IPS-11a (cell line): Measurements from ENCODE around the gene FOLR1.

ENCODE experiments used
- H3K4me3 ChIP-seq: one replicate; pipeline ENCODE4 v1.5.1; 2013; ENCODE audit warnings: low read depth, low read length, control low read depth

FOLR1 gene

DNA sequence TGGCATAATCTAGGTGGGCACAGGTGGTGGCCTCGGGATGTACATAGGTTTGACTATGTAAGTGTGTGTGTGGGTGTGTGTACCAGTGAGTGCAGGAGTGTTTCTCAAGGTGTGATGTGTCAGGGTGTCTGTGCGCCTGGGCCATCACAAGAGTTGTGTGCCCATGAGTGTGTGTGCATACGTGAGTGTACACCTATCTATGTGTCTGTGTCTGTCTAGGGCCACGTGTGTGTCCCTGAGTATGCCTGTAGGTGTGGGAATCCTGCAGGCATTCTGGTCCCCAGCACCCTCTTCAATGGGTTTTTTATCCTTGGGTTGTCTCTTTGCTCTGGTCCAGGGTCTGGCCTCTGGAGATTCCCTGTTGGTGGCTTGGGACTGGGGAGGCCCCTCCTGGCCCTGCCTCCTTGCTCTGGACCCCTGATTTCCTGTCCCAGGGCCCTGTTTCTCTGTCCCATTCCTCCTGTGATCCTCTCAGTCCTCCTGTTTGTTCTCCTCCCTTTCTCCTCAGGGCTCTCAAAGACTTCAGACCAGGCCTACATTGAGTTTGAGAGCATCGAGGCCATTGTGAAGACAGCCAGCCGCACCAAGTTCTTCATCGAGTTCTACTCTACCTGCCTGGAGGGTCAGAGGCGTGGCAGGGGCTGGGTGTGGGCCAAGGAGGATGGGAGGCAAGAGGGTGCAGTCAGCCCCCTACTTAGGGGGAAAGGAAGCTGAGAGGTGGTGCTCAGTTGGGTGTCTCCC lies 42.0 kb downstream of the FOLR1 start:
- no peak overlapping the region for H3K4me3 ChIP-seq

- H3K4me3 ChIP-seq, result no peak overlapping the region
Measured at GRCh38 chr11:72234514-72234830, 42.5 kb downstream of the FOLR1 start.

DNA sequence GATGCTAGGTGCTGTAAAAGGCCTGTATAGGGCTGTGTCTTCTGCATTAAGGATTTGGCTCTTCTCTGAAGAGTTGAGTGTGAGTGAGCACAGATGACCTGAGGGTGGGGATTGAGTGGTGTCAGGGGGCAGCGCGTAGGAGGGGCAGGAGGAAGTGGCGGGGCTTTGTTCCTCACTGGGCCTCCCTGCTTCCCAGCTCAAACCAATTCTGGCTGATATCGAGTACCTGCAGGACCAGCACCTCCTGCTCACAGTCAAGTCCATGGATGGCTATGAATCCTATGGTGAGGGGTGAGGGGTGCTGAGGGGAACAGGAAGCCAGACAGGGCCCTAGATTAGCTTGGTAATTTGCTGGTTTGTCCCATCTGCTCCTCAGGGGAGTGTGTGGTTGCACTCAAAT lies 43.0 kb downstream of the FOLR1 start:
- no peak overlapping the region for H3K4me3 ChIP-seq

DNA sequence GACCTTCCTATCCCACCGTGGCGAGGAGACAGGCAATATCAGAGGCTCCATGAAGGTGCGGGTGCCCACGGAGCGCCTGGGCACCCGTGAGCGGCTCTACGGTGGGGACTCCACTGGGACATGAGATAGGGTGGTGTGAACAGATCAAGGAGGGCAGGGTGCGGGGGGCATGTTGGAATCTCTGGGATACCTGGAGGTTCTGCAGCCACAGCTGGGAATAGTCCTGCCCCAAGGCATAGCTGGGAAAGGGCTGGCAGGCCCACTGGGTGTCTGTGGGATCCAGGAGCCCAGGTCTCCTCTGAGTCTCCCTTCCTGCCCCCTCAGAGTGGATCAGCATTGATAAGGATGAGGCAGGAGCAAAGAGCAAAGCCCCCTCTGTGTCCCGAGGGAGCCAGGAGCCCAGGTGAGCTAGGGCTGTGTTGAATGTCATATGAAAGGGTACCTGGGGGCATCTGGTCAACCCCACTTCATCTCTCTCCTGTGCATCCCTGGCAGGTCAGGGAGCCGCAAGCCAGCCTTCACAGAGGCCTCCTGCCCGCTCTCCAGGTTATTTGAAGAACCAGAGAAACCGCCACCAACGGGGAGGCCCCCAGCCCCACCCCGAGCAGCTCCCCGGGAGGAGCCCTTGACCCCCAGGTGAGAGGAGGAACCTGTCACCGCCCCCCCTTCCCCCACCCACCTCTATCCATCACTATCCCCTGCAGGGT lies 43.6 kb downstream of the FOLR1 start:
- no peak overlapping the region for H3K4me3 ChIP-seq

DNA sequence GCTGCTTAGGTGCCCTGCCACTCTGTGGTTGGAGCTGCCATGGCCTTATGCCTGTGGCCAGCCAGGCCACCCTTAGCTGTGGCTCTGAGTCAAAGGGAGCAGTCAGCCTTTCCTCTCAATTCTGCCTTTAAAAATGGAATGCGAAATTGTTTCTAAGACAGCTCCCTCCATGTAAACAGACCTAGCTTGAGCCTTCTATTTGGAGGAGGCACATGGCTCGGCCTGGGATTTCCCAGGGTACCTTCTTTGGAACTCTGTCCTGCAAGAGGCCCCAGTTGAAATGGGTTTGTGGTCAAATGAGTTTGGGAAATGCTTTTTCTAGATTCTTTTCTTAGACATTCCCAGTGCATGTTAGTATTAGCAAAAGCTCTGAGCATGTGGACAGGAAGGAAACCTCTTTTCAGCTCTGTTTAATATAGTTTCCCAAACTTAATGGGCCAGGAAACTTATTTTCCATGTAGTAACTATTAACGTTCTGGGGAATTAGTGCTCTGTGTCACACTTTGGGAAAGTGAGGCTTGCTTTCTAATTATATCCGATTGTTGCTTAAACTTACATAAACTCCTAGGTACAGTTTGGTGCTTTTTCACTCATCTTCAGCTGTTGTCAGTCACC lies 44.2 kb downstream of the FOLR1 start:
- H3K4me3 ChIP-seq, result no peak overlapping the region

- H3K4me3 ChIP-seq, result no peak overlapping the region
Measured at GRCh38 chr11:72236774-72237111, 44.8 kb downstream of the FOLR1 start.

DNA sequence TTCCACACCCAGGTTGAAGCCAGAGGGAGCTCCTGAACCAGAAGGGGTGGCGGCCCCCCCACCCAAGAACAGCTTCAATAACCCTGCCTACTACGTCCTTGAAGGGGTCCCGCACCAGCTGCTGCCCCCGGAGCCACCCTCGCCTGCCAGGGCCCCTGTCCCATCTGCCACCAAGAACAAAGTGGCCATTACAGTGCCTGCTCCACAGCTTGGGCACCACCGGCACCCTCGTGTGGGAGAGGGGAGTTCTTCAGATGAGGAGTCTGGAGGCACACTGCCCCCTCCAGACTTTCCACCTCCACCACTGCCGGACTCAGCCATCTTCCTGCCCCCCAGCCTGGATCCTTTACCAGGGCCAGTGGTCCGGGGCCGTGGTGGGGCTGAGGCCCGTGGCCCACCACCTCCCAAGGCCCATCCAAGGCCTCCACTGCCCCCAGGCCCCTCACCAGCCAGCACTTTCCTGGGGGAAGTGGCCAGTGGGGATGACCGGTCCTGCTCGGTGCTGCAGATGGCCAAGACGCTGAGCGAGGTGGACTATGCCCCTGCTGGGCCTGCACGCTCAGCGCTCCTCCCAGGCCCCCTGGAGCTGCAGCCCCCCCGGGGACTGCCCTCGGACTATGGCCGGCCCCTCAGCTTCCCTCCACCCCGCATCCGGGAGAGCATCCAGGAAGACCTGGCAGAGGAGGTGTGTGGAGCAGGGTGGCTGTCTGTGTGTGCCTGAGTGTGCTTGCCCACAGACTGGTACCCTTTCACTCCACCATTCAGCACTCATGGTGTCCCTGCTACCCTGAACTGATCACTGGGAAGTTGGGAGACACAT lies 45.4 kb downstream of the FOLR1 start:
- H3K4me3 ChIP-seq, result no peak overlapping the region

DNA sequence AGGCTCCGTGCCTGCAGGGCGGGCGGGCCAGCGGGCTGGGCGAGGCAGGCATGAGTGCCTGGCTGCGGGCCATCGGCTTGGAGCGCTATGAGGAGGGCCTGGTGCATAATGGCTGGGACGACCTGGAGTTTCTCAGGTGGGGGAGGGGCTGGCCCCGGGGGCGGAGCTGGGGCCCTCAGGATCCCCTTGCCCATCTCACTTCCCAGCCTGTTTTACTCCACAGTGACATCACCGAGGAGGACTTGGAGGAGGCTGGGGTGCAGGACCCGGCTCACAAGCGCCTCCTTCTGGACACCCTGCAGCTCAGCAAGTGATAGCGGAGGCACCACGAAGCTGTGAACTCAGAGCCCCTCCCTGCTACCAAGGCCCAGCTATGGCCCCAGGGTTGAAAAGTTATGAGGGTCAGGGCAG lies 46.1 kb downstream of the FOLR1 start:
- no peak overlapping the region for H3K4me3 ChIP-seq

GRCh38 chr11:72238492-72239312 lies 46.8 kb downstream of the FOLR1 start:
- no peak overlapping the region for H3K4me3 ChIP-seq

DNA sequence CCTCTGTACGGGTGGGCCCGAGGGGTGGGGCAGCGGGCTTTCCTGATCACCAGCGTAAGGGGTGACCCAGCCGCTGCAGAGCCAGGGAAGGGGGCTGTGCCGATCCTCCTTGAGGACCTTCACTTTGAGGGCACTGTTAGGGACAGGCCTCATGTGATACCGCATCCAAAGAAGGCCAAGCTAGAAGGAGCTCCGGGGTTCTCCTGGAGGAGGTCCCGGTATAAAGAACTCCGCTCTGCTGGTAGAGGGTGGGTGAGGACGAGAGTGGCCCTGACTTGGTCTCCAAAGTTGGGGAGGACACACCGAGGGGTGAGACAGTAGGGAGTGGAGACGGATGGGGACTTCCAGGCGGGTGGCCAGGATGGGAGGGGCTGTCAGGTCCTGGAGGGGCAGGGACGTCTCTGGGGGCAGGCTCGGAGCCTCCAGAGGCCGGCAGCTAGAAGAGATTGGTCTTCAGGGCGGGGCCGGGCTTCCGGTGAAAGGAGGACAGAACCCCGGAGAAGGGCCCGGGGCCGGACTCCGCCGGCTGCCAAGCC lies 47.4 kb downstream of the FOLR1 start:
- H3K4me3 ChIP-seq, result no peak overlapping the region

DNA sequence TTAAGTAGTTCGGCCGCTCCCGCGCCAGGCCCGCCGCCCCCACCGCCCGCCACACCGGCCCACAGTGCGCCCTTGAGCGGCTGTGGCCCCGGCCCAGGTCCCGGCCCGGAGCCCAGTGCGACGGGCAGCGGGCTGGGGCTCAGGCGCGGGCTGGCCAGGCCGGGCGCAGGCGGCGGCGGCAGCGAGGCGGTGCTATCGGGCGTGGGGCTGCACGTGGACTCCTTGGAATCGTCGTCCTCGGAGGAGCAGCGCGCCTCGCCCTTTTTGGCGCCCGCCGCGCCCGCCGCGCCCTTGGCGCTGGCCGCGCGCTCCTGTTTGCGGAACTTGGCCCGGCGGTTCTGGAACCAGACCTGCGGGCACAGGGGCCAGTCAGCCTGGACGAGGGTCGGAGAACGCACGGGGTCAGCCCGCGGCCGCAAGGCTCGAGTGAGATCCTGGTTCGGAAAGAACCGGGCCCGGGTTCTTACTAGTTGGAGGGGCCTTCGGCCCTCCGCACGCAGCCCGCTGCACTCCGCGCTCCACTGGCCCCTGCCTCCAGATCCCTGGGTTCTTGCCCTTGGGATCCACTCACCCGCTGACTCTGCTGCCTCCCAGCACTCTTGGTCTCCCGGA lies 48.0 kb downstream of the FOLR1 start:
- H3K4me3 ChIP-seq, result no peak overlapping the region

GRCh38 chr11:72240461-72241290 lies 48.7 kb downstream of the FOLR1 start:
- H3K4me3 ChIP-seq, result no peak overlapping the region

GRCh38 chr11:72241291-72241781 lies 49.4 kb downstream of the FOLR1 start:
- no peak overlapping the region for H3K4me3 ChIP-seq

DNA sequence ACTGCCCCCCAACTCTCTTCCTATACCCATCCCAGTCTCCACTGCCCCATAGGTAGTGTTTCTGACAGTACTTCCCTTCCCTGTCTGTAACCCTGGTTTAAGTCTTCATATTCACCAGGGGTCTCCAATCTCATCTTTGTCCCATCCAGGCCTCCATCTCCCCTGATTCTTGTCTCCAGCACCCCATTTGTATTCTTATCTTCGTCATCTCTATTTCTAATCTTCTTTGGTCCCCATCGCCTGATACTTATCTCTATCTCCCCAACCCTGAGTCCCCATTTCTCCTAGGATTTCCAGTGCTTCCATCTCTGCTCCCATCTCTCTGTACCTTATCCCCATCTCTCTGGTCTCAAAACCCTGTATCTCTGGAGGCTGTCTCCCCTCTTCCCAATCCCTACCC lies 50.2 kb downstream of the FOLR1 start:
- no peak overlapping the region for H3K4me3 ChIP-seq

DNA sequence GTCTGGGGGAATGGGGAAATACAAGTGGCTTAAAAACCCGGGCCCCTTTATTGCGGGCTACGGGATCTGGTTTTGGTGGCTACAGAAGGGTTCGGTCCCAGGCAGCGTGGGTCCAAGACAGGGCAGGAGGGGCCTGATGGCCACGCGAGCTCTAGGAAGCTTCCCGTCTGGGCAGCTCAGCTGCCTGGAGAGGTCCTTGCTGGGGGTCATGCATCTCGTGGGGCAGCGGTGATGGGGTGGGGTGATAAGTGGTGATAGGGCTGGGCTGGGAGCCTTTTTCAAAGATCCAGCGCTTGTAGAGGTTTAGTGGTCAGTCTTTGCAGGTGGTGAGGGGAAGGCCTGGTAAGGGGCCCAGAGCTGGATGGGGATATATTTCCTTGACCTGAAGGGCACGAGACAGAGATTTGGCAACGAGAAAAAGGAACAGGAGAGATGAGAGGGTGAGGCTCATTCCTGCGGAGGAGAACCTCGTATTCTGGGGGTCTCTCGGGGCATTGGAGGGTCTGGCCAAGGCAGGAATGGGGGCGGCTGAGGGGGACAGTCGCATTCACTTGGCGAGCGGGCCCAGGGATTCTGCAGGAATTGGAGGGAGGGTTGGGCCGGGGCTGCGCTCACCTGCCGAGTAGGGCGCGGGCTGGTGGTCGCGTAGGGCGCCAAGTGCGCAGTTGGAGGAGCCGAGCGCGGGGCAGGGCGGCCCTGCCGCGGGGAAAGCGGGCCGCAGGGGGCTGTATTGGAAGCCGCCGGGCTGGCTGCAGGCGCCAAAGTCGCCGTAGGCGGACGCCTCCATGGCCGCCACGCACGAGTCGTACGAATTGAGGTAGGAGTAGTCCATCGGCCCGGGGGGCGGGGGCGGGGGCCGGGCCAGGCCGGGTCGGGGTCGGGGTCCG lies 51.5 kb downstream of the FOLR1 start:
- peak overlapping the region; percentile 30 for H3K4me3 ChIP-seq

DNA sequence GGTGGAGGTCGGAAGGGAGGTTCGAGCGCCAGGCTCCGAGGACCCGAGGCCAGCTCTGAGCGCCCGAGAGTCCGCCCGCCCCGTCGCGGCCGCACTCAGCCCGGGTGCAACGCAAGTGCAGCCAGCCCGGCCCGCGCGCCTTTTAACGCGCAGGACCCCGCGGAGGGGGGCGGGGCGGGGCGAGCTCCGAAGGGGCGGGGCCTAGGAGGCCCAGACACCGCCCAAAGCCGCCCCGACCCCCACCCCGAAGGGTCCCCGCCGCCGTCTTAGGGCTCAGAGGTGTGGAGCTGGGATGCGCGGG lies 52.1 kb downstream of the FOLR1 start, which contains the start of gene PHOX2A:
Gene PHOX2A, minus strand, starts transcription at position 117 of the 301 bp plus-strand sequence. CDS start 172 bp downstream, outside the sequence.
- peak within 1 kb of the TSS; percentile 39 for H3K4me3 ChIP-seq

- peak overlapping the region; percentile 39 for H3K4me3 ChIP-seq
Measured at GRCh38 chr11:72244361-72245262, 52.7 kb downstream of the FOLR1 start.
